NCI-H1092 (cell line): ENCODE results near the gene LAMB4.

Experiments
- DNase-seq: peaks from one replicate; lab custom pipeline; 2025; lab: John Stamatoyannopoulos, UW

Gene LAMB4

DNA sequence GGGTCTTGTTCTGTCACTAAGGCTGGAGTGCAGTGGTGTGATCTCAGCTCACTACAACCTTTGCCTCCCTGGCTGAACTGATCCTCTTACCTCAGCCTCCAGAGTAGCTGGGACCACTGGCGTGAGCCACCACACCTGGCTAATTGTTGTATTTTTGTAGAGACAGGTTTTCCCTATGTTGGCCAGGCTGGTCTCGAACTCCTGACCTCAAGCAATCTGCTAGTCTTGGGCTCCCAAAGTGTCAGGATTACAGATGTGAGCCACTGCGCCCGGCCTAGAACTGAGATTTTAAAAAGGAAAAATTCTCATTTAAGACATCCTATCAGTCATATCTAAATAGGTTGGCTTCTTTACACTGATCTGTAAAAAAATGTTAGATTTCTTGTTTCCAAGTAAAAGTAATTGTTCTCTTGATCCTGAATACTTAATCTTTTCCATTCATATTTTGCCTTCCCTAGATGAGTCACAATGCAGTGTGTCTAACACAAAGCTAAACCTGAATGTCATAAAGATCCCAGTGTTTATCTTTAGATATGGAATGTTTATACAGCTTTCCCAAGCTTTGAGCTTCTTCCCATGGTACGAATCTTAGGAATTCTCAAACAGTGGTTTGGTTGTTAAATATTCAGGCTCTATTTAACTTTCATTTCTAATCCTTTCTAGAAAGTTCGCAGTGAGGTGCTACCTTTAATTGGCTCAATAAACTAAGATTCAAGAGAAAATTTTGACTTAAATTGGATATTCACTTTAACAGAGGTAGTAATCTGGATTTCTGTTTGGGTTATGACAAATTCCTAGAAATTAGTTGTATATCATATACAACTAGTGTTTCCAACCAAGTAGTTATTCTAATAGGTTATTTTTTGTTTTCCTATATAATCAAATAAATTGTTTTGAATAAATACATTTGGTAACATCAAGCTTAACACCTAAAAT is 115.1 kb downstream of the LAMB4 start:
- no peak for DNase-seq

DNA sequence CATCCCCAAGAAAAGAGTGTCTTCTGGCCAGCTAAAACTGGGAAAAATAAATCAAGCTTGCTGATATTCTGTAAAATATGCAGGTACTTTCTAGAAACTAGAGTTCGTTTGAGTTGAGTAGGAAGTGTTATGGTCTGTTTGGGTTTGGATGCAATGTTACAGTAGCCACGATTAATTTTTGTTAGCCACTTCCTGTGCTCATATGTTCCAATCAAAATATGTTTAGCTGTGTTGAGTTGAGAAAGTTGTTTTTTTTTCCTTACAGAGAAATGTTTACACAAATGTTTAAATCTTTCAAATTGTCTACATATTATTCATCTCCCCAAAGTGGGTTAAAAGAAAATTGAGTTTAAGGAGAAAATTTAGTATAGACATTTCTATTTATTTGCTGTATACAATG is 115.9 kb downstream of the LAMB4 start:
- no peak for DNase-seq

DNA sequence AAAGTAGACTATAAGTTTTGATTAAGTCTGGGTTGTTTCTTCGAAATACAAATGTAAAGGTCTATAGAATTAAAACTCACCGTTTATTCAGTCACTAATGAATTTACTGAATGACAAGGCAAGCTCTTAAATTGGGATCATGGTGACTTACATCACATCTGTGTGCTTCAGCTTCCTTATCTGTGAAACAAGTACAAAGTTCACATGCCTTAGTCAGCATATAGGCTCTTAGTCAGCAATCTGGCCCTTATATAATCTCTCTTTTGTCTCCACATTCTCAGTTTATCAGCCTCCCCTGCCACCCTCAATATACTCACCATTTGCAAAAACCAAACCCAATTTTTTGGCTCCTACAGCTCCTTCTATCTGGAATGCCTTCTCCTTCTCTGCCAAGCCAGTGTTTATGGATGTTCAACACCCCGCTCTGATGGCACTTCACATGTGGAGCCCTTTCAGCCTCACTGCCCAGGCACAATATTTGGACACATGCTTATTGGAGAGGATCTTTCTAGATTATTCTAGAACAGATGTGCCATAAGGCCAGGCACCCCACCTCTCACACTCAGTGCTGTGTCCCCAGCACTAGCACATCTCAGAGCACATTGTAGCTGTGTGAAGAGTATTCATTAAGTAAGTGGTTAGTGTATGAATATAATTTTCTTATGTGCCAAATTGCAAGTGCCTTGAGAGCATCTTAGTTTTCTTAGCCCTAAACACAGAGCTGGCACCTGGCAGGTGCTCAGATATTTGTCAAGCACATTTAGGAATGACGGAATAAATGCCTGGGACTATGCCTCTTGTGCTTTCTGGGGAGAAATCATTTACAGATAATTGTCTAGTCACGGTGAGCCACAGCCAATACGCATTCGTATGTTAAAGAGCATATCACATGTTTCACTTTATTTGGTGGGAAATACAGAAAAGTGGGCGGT is 117.4 kb downstream of the LAMB4 start:
- no peak for DNase-seq

DNA sequence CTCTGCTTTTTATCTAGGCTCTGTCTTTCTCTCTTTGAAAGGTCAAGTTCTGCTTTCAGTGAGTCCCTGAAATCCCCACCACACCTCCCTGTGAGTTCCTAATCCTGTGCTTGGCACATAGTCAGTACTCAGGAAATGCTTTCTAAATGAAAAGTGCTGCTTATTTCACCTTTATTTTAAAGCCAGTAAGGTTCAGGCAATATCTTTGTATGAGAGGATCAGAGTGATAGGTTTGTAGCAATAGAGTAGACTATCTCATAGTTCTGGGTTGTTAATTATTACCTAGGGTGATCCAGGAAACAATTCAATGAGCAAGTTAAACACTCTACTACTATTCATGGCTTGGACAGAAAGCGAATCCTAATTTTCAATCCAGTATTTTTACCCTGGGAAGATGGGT is 119.8 kb downstream of the LAMB4 start:
- no peak for DNase-seq

DNA sequence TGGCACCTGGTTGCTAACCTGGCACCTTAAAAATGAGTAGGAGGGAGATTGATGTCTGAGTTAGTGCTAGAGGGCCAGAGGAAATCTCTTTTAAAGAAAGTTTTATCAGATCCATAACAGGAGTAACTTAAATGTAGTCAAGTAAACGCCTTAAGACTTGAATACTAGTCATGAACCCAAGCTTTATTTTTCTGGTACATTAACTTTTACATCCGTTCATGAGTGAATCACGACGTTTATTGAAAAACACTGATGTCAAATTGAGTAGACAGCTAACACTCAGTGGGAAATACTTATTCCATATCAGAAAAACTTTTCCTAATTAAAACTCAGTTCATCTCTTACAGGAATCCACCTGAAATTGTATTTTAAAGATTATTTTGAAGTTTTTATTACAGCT is 120.3 kb downstream of the LAMB4 start:
- no peak for DNase-seq

DNA sequence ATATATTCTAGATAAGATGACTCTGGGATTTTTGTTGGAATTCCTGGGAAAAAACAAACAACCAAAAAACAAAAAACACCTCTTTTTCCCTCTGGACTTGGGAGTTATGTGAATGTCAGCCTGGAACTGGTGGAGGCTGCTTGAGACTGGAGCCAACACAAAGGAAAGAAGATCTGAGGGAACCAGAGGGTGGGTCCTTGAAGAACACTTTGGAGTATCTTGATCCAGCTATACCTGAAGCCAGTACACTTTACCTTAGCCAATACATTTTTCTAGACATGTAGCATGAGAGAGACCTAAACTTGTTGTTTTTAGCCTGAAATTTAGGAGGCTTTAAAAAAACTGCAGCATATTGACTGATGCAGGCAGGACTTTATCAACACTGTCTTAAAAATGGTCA is 121.3 kb downstream of the LAMB4 start:
- no peak for DNase-seq

DNA sequence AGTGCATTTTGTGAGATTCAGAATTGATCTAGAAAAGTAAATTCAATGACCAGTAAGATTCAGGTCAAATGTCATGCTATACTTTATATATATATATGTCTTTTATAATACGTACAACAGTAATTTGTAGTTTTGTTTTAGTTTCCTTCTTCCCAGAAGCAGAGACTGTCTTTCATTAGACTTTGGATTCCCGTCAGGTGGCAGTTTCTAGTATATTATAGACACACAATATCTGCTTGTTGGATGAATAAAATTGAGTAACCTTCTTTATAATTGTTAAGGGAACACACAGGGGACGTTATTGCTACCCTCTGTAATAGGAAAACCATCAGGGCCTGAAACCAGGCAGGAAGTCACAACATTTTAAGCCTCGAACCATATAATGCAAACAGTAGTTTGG is 121.9 kb downstream of the LAMB4 start:
- no peak for DNase-seq

DNA sequence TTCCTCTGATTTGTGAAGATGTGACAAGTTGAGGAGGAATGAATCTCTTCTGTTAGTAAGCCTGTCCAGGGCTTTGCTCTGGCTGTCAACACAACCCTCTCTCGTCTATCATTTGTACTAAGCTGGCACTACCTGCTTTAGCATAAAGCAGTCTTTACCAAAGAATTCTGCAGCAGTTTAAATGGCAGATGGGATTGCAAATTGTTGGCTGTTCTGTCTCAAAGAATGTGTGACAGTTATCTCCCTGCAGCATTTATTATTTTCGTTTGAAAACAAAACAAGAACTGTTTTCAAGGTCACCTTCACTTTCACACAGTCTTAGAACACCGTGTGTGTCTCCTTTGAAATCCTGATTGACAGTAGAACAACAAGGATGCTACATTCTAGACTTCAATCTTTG is 122.4 kb downstream of the LAMB4 start:
- DNase-seq = no peak

DNA sequence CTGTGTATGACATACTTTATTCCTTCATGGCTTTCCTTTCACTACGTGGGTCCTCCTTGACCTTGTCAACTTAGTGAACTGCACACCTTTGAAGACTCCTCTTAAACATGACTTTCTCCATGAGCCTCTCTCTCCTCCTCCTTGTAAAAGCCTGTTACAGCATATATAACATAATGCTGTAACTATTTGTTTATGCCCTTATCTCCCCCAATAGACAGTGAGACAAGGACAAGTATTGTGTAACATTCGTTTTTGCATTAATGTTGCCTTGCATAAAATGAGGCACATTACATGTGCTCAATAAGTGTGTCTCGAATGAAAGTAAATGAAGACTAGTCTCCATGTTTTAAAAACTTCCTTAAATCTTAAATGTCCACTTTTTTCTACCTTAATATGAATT is 122.9 kb downstream of the LAMB4 start:
- DNase-seq = no peak

DNA sequence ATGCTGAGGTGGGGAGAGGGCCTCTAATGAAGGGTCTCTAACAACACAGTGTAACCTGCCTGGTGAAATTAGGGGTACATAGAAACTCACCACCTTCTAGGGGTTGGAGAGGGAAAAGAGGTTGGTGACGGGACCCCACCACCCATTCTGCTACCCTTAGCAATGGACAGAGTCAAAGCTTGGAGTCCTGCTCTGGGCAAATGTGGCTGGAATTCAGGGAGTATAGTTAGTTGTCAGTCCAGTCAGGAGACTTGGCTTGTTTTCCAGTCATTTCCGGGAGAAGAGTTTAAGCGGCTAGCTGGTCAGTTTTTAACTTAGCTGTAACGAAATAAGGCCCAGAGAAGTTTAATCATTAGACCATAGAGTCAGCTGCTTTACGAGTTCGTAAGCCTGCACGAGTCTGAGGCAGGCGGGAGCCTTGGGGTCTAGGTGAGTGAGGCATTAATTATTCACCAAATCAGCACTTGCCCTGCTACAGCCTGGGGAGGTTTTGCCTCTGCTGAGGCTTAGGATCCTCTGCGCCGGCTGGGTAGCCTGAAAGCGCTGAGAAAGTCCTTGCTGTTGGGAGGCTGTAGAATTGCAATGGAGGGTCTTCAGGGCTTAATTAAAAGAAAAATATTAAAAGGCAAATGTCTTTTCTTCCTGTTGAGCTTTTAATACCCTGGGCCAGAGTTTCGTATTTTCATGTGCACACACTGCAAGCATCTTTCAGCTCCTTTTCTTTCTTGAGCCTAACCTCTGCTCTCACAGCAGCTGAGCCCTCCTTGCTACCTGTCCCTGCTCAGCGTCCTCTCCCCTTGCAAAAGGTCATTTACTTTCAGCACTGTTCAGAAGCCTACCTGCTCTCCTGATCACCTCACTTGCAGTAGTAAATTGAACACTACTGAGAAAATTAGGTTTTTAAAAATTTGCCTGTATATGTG is 125.7 kb downstream of the LAMB4 start:
- DNase-seq = no peak

DNA sequence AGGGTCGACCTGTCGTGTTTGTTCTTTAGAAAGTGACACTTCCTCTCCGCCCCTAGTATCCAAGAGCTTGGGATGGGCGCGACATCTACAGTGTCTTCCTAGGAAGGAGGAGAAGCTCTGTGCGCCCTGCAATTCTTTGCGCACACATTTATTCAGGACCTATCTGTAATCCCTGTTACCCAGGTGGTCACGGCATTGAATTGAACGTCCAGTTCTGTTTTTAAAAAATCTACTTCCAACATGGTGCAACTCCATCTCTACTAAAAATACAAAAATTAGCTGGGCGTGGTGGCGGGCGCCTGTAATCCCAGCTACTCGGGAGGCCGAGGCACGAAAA is 126.6 kb downstream of the LAMB4 start:
- no peak for DNase-seq

DNA sequence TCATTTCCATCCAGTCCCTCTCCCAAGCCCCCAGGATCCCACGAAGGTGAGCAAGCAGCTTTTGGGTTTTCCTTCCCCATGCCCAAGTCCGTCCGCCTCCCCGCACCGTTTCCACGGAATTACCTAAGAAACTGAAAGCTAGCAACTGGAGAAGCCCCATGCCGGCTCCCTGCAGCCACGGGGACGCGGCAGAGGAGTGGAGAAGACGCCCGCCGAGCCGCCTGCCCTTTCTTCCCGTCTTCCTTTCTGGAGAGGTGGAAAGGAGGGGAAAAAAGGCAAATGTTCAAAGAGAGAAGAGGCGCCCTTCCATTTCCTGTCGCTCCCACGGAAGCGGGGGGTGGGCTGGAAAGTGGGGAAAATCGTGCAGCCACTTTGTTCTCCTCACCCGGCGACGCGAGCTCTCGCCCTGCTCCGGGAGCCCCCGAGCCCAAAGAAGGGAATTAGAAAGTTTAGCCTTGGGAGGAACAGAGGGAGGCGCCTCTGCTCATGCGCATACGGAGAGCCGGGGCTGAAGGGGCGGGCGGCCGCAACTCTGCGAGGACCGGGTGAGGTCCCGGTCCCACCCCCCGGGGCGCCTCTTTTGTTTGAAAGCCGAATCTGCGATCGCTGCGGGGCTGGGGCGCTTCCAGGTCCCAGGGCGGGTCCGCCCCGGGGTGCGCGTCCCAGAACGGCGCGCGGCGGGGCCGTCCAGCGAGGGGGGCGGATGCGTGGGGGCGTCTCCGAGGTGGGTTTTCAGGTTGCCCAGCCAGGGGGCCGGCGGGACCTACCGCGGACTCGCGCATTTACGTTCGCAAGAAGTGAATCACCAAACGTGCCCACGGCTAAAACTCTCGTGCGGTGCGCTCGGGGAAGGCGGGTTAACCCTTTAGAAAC is 127.2 kb downstream of the LAMB4 start, which contains the start of gene LAMB1:
TSS of gene LAMB1 (minus strand) at position 436 of the 873 bp plus-strand sequence. CDS start at position 160, 276 bp downstream.
- no peak for DNase-seq

DNA sequence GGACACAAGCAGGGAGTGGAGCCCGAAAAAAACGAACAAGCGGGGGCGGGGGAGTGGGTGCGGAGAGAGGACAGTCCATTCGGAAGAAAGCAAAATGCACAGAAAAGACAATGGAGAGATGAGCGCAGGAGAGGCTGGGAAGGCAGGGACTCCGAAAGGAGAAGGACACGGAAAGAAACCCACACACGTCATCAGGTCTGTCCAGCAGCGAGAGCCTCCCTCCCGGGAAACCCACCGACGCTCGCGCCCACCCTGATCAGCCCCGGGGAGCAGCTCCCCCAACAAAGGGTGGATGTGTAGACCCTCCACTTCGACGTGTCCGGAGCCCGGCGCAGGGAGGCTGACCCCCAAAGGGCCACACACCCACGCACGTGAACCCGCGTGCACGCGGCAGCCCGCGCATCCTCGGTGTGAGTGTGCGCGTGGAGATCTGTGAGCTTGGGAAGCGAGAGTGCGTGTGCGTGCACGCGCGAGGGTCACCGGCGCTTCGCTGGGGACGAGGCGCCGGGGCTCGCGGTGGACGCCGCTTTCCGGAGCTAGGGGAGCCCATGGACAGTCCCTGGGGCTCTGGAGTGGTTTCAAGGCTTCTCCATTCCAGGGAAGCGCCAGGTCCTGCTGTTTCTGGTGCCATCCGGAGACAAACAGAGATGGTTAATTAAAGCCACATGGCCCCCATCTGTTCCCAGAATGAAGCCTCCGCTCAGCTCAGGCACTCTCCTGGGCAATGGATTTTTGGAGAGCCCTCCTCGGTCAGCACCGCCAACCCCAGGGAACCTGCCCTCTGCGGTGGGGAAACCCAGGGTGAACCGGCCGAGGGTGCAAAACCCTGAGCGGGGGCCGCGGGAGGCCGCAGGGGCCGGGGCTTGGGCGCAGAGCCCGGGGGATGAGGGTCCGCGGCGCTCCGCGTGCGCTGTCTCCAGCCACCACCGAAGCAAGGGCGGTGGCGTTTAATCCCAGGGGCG is 128.1 kb downstream of the LAMB4 start:
- DNase-seq = no peak

DNA sequence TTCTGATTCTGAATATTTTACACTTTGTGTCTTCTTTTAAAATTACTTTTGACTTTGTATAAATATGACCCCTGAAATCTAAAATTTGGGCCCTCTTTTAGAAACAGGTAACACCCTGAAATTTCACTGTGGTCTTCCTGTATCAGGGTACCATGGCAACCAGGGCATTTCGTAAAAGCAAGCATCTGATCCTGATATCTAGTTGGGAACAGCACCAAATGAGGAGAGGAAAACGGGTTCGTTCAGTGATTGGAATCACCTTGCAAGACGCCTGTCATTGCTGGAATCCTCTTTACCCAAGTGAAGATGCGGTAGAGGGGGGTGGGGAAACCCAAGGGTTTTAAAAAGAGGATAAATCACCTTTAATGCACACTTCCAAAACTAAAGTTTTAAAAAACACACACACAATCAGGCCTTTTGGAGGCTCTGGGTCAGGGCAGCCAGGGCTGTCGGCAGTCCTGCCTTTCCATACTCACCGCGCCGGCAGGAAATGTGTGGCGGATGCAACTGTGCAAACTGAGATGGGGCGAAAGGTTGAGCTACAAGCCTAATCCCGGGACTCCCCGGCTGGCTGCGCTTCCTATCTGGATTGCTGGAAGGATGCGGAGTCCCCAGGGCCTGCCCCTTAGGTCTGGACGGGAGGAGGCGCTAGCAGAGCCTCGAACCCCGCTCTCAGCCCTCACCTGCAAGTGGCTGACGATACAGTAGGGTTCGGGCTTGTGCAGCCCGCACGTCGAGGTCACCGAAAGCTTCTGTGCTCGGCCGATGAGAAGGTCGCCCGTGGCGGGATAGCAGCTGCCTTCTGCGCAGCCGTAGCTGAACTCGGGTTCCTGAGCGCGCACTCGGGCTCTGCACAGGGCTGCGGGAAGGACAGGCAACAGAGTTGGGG is 129.0 kb downstream of the LAMB4 start:
- no peak for DNase-seq

DNA sequence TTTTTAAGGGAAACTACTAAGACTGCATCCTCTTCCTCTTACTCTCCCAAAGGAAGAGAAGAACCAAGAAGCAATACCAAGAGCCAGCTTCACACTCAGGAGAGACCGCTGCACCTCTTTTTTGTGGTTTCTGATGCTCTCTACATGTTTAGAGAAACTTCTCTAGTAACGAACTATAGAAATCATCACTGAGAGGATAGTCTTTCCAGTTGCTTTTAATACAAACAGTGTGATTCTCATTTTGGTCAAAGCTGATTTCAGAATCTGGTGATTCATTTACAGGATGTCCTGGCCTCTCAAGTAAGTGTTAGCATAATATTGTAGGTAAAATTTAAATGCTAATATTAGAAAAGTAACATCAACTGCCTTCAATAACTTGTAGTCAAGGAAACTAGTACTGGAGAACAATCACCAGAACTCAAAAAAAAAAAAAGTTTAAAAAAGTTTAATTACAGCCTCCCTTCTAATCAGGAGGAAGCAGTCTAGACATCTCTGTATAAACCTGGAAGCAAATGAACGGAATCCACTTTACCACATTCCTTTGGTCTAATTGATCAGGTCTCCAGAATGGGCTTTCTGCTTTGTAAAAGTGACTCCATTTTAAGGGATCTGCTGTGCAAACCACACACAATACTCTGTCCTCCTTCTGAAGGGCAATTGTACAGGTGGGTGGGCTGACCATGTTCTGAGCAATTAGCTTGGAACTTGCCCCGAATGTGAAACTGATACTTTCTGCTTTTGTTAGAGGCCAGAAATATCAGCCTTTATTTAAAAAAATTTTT is 130.2 kb downstream of the LAMB4 start:
- no peak for DNase-seq

DNA sequence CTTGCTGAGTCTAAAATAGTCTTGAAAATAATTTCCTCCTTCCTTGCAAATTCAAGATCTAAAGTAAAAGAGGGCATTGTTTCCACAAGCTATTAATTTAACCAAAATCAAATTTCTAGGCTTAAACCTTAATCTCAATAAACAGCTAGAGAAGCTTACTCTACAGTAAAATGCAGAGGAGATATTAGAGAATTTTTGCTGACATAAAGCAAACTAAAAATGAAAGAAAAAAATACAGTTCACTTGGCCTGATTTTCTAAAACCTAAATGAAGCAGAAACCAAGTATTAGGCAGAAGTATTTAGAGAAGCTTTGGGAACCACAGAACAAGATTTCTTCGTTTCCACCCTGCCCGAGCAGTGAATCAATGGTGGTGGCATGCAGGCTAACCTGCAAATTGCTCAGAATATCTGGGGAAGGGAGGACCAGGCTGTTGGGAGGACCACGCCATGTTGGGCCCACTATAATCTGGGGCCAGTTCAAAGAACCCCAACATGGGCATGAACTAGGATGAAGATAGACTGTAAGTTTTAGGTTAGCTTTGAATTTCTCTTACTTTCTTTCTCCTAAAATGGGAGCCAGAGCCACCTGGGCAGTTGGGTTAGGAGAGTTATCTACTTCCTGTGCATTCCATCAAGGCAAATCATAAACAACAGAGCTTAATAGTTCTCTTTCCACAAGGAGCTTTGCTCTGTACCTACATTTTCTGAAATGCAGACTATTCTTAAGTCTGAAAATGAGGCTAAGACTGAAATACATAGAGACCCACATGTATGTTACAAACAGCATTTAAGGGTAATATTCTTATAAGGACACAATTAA is 131.3 kb downstream of the LAMB4 start:
- DNase-seq = no peak

DNA sequence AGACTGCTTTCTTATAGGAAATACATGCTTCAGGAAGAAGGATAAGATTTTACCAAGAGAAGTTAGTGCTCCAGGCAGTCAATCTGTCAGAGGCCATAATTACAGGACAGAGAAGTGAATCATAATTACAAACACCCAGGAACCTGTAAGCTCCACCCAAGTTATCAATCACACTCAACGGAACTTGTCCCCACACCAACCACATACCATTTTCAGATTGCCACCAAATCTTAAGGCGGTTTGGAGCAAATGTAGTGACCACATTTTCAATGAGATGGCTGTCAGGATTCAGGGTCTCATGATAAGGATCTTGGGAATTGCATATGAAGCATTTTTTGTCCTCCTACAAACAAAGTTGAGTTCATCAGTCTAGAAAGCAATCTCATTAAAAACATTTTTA is 132.0 kb downstream of the LAMB4 start:
- DNase-seq = no peak
